Measurements from ENCODE around the gene KIAA0513. TPM values are rescaled to one million over a fixed set of nuclear protein-coding genes. Genes with fewer than 3 reads are reported as not detected.

KIAA0513 gene
- total RNA-seq, 1 experiment from 2014 or later, result 2.9 TPM

DNA sequence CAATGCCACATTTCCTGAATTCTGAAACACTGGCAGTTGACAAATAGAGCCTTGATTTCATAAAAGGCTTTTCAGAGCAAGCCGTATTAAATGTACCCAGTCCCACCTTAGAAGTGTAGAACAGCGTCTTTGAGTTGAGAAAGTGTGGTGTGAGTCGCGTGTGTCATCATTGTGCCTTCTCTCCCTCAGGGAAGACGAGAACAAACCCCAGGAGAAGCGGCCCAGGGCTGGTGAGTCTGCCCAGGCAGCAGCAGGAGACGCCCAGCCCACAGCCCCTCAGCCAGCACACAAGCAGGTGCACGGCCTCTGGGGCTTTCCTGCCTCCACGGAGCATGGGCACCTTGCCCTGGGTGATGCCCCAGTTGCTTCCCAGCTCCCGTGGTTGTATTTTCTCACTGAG lies 50.6 kb downstream of the KIAA0513 start:
- Histone ChIP-seq H3K9me3 (ENCODE audit: low read depth, low read length, poor library complexity, severe bottlenecking) (no peaks in the 10 kb centered on the region), H3K27ac (ENCODE audit: low read depth, low read length, poor library complexity, severe bottlenecking) (no peak overlapping the region), H3K4me1 (ENCODE audit: insufficient read depth, low read length, poor library complexity, severe bottlenecking) (no peaks in the 10 kb centered on the region), H3K27me3 (replicated peaks; ENCODE audit: insufficient read depth, low read depth, low read length, poor library complexity) (no peaks in the 10 kb centered on the region), H3K4me3 (ENCODE audit: low read depth, low read length, poor library complexity, severe bottlenecking) (no peak overlapping the region), H3K36me3 (ENCODE audit: insufficient read depth, low read length, poor library complexity, severe bottlenecking) (no peaks in the 10 kb centered on the region)
- POLR2A ChIA-PET (ENCODE audit: low non-redundant PET), result no interaction called here
- CTCF ChIA-PET, result no interaction called here
- TF ChIP-seq EZH2 (IDR thresholded peaks at IDR 0.05; ENCODE audit: borderline replicate concordance, low read depth, low read length, poor library complexity, severe bottlenecking) (no peak), CTCF (conservative IDR thresholded peaks at IDR 0.05; ENCODE audit: low read depth, low read length) (no peak)
- no TSS peak for BruUV-seq (replicated peaks)
- intact Hi-C loops (cut with micrococcal nuclease; ENCODE audit: unreplicated experiment), result no loop called here
- DNase-seq (ENCODE audit: low spot score), result no peak

- TF ChIP-seq EZH2 (IDR thresholded peaks at IDR 0.05; ENCODE audit: borderline replicate concordance, low read depth, low read length, poor library complexity, severe bottlenecking), result no peak
- TF ChIP-seq CTCF (conservative IDR thresholded peaks at IDR 0.05; ENCODE audit: low read depth, low read length), result no peak
These were observed 51.4 kb downstream of the KIAA0513 start for GRCh38 chr16:85078952-85079351.

DNA sequence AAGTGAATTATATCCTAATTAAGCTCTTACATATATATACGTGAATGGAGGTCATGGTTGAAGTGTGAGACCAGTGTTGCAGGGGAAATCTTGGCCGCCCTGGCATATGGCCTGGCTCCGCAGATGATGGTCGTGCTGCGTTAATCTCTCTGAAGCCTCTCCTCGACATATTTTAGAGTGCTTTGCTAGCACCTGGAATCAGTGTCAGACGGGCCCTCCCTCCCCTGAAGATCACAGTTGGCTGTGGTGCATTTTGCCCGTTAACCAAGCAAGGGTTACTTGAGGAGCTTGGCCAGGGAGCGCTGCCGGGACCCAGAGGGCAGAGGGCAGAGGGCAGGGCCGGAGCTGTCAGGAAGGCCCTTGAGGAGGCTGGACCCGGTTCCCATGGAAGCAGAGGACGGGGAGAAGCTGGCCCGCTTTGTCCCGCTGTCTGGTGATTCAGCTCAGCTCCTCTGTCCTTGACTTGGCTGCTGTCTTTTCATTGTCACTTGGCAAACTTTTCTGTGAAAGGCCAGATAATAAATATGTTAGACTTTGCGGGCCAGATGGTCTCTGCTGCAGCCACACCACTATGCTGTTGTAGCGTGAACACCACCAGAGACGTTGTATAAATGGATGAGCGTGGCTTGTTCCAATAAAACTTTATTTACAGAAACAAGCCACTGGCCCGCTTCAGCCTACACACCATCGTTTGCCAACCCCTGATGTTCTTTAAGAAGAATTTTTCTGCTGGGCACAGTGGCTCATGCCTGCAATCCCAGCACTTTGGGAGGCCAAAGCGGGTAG lies 52.4 kb downstream of the KIAA0513 start:
- Histone ChIP-seq H3K27ac (ENCODE audit: low read depth, low read length, poor library complexity, severe bottlenecking) (no peak overlapping the region), H3K4me1 (ENCODE audit: insufficient read depth, low read length, poor library complexity, severe bottlenecking) (no peaks in the 10 kb centered on the region), H3K27me3 (replicated peaks; ENCODE audit: insufficient read depth, low read depth, low read length, poor library complexity) (no peaks in the 10 kb centered on the region), H3K4me3 (ENCODE audit: low read depth, low read length, poor library complexity, severe bottlenecking) (no peak overlapping the region), H3K9me3 (ENCODE audit: low read depth, low read length, poor library complexity, severe bottlenecking) (no peaks in the 10 kb centered on the region), H3K36me3 (ENCODE audit: insufficient read depth, low read length, poor library complexity, severe bottlenecking) (no peaks in the 10 kb centered on the region)
- TF ChIP-seq EZH2 (IDR thresholded peaks at IDR 0.05; ENCODE audit: borderline replicate concordance, low read depth, low read length, poor library complexity, severe bottlenecking) (no peak), CTCF (conservative IDR thresholded peaks at IDR 0.05; ENCODE audit: low read depth, low read length) (no peak)
- CTCF ChIA-PET, result no interaction called here
- BruUV-seq (replicated peaks), result no TSS peak
- intact Hi-C loops (cut with micrococcal nuclease; ENCODE audit: unreplicated experiment), result no loop called here
- no peak for DNase-seq (ENCODE audit: low spot score)
- POLR2A ChIA-PET (ENCODE audit: low non-redundant PET), result no interaction called here

More at GRCh38 chr16:85078952-85079351, 51.4 kb downstream of the KIAA0513 start:
- intact Hi-C loops (cut with micrococcal nuclease; ENCODE audit: unreplicated experiment), result no loop called here
- no peak for DNase-seq (ENCODE audit: low spot score)
- H3K4me1 ChIP-seq (ENCODE audit: insufficient read depth, low read length, poor library complexity, severe bottlenecking), result no peaks in the 10 kb centered on the region
- no TSS peak for BruUV-seq (replicated peaks)
- H3K4me3 ChIP-seq (ENCODE audit: low read depth, low read length, poor library complexity, severe bottlenecking), result no peak overlapping the region
- no peaks in the 10 kb centered on the region for H3K9me3 ChIP-seq (ENCODE audit: low read depth, low read length, poor library complexity, severe bottlenecking)
- no peaks in the 10 kb centered on the region for H3K27me3 ChIP-seq (replicated peaks; ENCODE audit: insufficient read depth, low read depth, low read length, poor library complexity)
- ChIA-PET CTCF (no interaction called here), POLR2A (ENCODE audit: low non-redundant PET) (no interaction called here)
- H3K27ac ChIP-seq (ENCODE audit: low read depth, low read length, poor library complexity, severe bottlenecking), result no peak overlapping the region
- no peaks in the 10 kb centered on the region for H3K36me3 ChIP-seq (ENCODE audit: insufficient read depth, low read length, poor library complexity, severe bottlenecking)
